Left colon (tissue), 2 donors: ENCODE measurements around the gene BTG1. TPM values are rescaled to one million over a fixed set of nuclear protein-coding genes. Genes with fewer than 3 reads are reported as not detected.
"Not testable (repeated sequence)": the region's sequence is repeated elsewhere in the genome, so short reads cannot be mapped to it uniquely, and the experiment has no call there.

Source experiments
- ATAC-seq: fragments of 200-7000 bp; cut with Tn5 transposase; one replicate; pipeline ENCODE4 v1.9.1; 2020; ENCODE audit warnings: mild to moderate bottlenecking, moderate library complexity
- DNase-seq, 2 donors: peaks; one replicate each; pipeline ENCODE4 v3.0.0-alpha.2; 2020
- intact Hi-C, 2 donors: fragments of 100-400 bp; cut with DNase I in 1 of 2; cut with micrococcal nuclease in 1 of 2; formaldehyde crosslinking; loops; one replicate each; pipeline versions ENCODE4 v1.11.2 to v1.14.0; 2022; cut with DNase I, micrococcal nuclease
- total RNA-seq, 2 donors: library from RNA; stranded (reverse); fragmentation: NEBNext Ultra II Directional; extraction: Animal tissue kit (Norgen Biotek cat#: 25700); gene quantifications; one replicate each; pipeline ENCODE4 v1.2.1, GENCODE V29; 2021
- donor health status: DM: no; HTN: no; CAD: no.
- donor health status: DM: yes; HTN: yes; CAD: no.

Gene BTG1
- total RNA-seq, 2 donors from 2014 or later = 144 to 182 TPM

GRCh38 chr12:92136965-92137721, 8.5 kb downstream of the BTG1 start:
- DNase-seq (no peak), ATAC-seq (peak; percentile 45)
- intact Hi-C loops = loop anchor here in 1 of 2 donors (5.0 kb wide), 2 partner anchors 65 to 325 kb away; no protein-coding TSS in a partner anchor

GRCh38 chr12:92136026-92136730, 9.5 kb downstream of the BTG1 start:
- no peak for DNase-seq
- intact Hi-C loops = loop anchor here in 1 of 2 donors (5.0 kb wide), 2 partner anchors 64 to 324 kb away; no protein-coding TSS in a partner anchor
- peak; percentile 43 for ATAC-seq

- ATAC-seq, DNase-seq: not testable (repeated sequence)
- intact Hi-C loops = loop anchor here in 1 of 2 donors (5.0 kb wide), 2 partner anchors 63 to 323 kb away; no protein-coding TSS in a partner anchor
Measured at GRCh38 chr12:92135541-92135940, 10.1 kb downstream of the BTG1 start.

GRCh38 chr12:92134638-92135274, 10.9 kb downstream of the BTG1 start:
- no peak for ATAC-seq
- DNase-seq = no peak
- intact Hi-C loops = loop anchor here in 1 of 2 donors (5.0 kb wide), 2 partner anchors 62 to 322 kb away; no protein-coding TSS in a partner anchor

- intact Hi-C loops = no loop called here
- ATAC-seq (no peak), DNase-seq (no peak)
Measured at GRCh38 chr12:92133795-92134637, 11.6 kb downstream of the BTG1 start.

- intact Hi-C loops = no loop called here
- DNase-seq (no peak), ATAC-seq (peak; percentile 34)
Measured at GRCh38 chr12:92133171-92133570, 12.5 kb downstream of the BTG1 start.

- DNase-seq = no peak
- intact Hi-C loops = no loop called here
- no peak for ATAC-seq
Measured at GRCh38 chr12:92132288-92132687, 13.4 kb downstream of the BTG1 start.

GRCh38 chr12:92130999-92131398, 14.6 kb downstream of the BTG1 start:
- no peak for ATAC-seq
- intact Hi-C loops = no loop called here
- DNase-seq = no peak

GRCh38 chr12:92129609-92130008, 16.0 kb downstream of the BTG1 start:
- ATAC-seq (no peak), DNase-seq (no peak)
- intact Hi-C loops = no loop called here

- DNase-seq = no peak
- ATAC-seq = no peak
- intact Hi-C loops = no loop called here
Measured at GRCh38 chr12:92128612-92129011, 17.0 kb downstream of the BTG1 start.

GRCh38 chr12:92124689-92125029, 21.0 kb downstream of the BTG1 start:
- ATAC-seq (no peak), DNase-seq (no peak)
- intact Hi-C loops = no loop called here

- no peak for DNase-seq
- ATAC-seq = no peak
- intact Hi-C loops = no loop called here
Measured at GRCh38 chr12:92123780-92124688, 21.6 kb downstream of the BTG1 start.

- no peak for DNase-seq
- intact Hi-C loops = no loop called here
- no peak for ATAC-seq
Measured at GRCh38 chr12:92122941-92123779, 22.5 kb downstream of the BTG1 start.

GRCh38 chr12:92121826-92122225, 23.8 kb downstream of the BTG1 start:
- DNase-seq = no peak
- no peak for ATAC-seq
- intact Hi-C loops = no loop called here

- DNase-seq (no peak), ATAC-seq (no peak)
- intact Hi-C loops = no loop called here
Measured at GRCh38 chr12:92118826-92119536, 26.7 kb downstream of the BTG1 start.

GRCh38 chr12:92114834-92115233, 30.8 kb downstream of the BTG1 start:
- no peak for ATAC-seq
- DNase-seq = no peak
- intact Hi-C loops = no loop called here
